ENCODE results near the gene S100P. TPM values are rescaled to one million over a fixed set of nuclear protein-coding genes. Genes with fewer than 3 reads are reported as not detected.
"Not testable (repeated sequence)": the region's sequence is repeated elsewhere in the genome, so short reads cannot be mapped to it uniquely, and the experiment has no call there.

The S100P gene
- total RNA-seq, 1 donor from 2014 or later, result 3.6 TPM

DNA sequence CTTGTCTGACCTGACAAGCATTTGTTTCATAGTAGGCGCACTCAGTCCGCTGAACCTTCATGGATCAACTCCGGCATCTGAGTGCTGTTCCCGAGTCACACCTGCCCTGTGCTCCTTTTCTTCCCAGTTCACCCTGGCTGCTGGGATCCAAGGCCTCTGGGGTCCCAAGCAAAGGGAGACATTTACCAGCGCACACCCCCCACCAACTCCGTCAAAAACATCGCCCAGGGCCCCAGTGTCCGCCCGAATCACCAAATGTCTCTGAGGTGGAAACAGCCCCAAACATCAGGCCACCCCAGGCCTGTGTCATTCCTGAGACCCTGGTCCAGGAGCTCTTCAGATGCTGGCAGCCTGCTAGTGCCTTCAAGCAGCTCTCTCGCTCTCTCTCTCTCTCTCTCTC is 27.4 kb downstream of the S100P start:
- H3K4me1 ChIP-seq, result peaks cover 16% of the 10 kb centered on the region
- DNase-seq (no peak), ATAC-seq (no peak)
- intact Hi-C loops (cut with DNase I), result loop anchor here (5.0 to 10.0 kb wide), 2 partner anchors 156 to 354 kb away; no protein-coding TSS in a partner anchor
- H3K4me3 ChIP-seq, result no peak overlapping the region
- TF ChIP-seq, protein P1, sequence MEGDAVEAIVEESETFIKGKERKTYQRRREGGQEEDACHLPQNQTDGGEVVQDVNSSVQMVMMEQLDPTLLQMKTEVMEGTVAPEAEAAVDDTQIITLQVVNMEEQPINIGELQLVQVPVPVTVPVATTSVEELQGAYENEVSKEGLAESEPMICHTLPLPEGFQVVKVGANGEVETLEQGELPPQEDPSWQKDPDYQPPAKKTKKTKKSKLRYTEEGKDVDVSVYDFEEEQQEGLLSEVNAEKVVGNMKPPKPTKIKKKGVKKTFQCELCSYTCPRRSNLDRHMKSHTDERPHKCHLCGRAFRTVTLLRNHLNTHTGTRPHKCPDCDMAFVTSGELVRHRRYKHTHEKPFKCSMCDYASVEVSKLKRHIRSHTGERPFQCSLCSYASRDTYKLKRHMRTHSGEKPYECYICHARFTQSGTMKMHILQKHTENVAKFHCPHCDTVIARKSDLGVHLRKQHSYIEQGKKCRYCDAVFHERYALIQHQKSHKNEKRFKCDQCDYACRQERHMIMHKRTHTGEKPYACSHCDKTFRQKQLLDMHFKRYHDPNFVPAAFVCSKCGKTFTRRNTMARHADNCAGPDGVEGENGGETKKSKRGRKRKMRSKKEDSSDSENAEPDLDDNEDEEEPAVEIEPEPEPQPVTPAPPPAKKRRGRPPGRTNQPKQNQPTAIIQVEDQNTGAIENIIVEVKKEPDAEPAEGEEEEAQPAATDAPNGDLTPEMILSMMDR (IDR thresholded peaks at IDR 0.05), result no peak
- H3K9me3 ChIP-seq, result no peaks in the 10 kb centered on the region
- H3K27ac ChIP-seq, result no peak overlapping the region
- no peaks in the 10 kb centered on the region for H3K27me3 ChIP-seq
- peaks cover 10% of the 10 kb centered on the region for H3K36me3 ChIP-seq

DNA sequence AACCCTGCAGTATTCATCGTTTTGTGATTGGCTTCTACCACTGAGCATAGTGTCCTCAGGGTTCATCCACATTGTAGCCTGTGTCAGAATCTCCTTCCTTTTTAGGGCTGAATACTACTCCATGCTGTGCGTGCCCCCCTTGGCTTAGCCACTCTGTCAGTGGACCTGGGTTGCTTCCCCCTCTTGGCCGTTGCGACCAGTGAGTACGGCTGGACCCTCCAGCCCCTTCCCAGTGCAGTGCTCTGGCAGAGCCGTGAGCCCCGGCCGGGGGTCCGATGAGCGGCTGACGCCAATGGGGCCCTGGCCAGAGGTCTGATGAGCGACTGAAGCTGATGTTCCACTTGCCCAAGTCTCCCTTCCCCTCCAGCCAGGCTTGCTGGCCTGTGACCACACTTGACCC is 29.2 kb downstream of the S100P start:
- Histone ChIP-seq H3K27ac (no peak overlapping the region), H3K9me3 (no peaks in the 10 kb centered on the region), H3K27me3 (no peaks in the 10 kb centered on the region), H3K36me3 (peaks cover 10% of the 10 kb centered on the region), H3K4me3 (no peak overlapping the region), H3K4me1 (peaks cover 3% of the 10 kb centered on the region)
- ATAC-seq, result no peak
- intact Hi-C loops (cut with DNase I), result loop anchor here (5.0 to 10.0 kb wide), 2 partner anchors 154 to 352 kb away; no protein-coding TSS in a partner anchor
- DNase-seq, result no peak
- TF ChIP-seq, protein P1 (IDR thresholded peaks at IDR 0.05), result no peak

DNA sequence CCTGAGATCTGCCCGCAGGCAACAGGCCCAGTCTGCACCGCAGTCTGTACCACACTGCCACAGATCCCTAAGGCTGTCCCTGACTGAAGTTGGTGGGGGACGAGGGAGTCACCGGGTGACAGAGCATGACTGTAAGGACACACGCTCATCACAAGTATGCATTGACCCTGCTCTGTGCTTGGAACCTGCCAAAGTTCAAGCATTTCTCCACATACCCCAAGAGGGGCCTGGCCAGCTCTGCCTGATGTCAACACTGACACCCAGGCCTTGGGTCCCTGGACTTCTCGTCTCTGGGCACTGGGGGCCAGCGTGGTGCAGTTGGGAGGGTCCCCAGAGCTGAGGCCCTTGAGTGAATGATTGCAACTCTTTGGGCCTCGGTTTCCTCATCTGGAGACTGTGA is 30.2 kb downstream of the S100P start:
- intact Hi-C loops (cut with DNase I), result loop anchor here (5.0 to 10.0 kb wide), 2 partner anchors 153 to 351 kb away; no protein-coding TSS in a partner anchor
- Histone ChIP-seq H3K9me3 (no peaks in the 10 kb centered on the region), H3K27me3 (no peaks in the 10 kb centered on the region), H3K27ac (no peak overlapping the region), H3K4me1 (no peaks in the 10 kb centered on the region), H3K4me3 (no peak overlapping the region), H3K36me3 (peaks cover 3% of the 10 kb centered on the region)
- TF ChIP-seq, protein P1 (IDR thresholded peaks at IDR 0.05), result no peak
- ATAC-seq, result no peak
- no peak for DNase-seq

- Histone ChIP-seq H3K9me3 (no peaks in the 10 kb centered on the region), H3K4me1 (no peaks in the 10 kb centered on the region), H3K27me3 (no peaks in the 10 kb centered on the region), H3K4me3 (no peak overlapping the region), H3K36me3 (no peaks in the 10 kb centered on the region), H3K27ac (no peak overlapping the region)
- no peak for ATAC-seq
- DNase-seq, result no peak
- TF ChIP-seq, protein P1 (IDR thresholded peaks at IDR 0.05), result no peak
- intact Hi-C loops (cut with DNase I), result loop anchor here (5.0 to 10.0 kb wide), 2 partner anchors 153 to 350 kb away; no protein-coding TSS in a partner anchor
Observed at GRCh38 chr4:6724421-6725111, 30.9 kb downstream of the S100P start.

DNA sequence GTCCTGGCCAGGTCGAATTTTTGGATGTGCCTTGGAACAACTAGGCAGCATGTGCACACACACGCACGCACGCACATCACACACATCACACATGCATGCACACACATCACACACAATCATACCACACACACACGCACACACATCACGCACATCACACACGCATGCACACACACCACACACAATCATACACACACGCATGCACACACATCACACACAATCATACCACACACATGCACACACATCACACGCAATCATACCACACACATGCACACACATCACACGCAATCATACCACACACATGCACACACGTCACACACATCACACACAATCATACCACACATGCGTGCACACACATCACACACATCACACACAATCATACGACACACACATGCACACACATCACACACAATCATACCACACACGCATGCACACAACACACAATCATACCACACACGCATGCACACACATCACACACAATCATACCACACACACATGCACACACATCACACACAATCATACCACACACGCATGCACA is 31.8 kb downstream of the S100P start:
- H3K4me1 ChIP-seq, H3K27ac ChIP-seq, H3K36me3 ChIP-seq, H3K4me3 ChIP-seq, H3K9me3 ChIP-seq, DNase-seq, ATAC-seq, H3K27me3 ChIP-seq: not testable (repeated sequence)
- intact Hi-C loops (cut with DNase I), result loop anchor here (10.0 kb wide), 1 partner anchor 349 kb away; no protein-coding TSS in a partner anchor
